LoVo (cell line): ENCODE results near the gene EIF2B1.
A peak's percentile ranks its signal among the peaks of the same experiment; 100 is the strongest.
"Not testable (repeated sequence)": the region's sequence is repeated elsewhere in the genome, so short reads cannot be mapped to it uniquely, and the experiment has no call there.

Experiments used
- DNase-seq: peaks from one replicate; pipeline ENCODE4 v3.0.0-alpha.2; 2016; ENCODE audit warnings: low spot score

The EIF2B1 gene

DNA sequence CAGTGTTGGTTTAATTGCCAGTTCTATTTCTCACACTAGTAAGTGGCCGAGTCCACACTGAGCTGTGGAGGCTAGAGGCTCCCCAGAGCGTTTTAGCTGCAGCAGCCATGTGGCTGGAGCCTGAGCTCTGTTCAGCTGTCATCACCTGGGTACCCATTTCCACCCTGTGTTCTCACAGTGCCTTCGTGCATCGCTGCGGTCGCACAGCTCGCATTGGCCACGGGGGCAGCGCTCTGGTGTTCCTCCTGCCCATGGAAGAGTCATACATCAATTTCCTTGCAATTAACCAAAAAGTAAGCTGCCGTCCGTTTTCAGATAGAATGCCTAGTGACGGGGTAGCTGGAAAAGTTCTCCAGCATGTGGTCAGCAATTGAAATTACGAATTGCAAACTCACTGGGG, 15.9 kb downstream of the EIF2B1 start:
- DNase-seq = no peak

DNA sequence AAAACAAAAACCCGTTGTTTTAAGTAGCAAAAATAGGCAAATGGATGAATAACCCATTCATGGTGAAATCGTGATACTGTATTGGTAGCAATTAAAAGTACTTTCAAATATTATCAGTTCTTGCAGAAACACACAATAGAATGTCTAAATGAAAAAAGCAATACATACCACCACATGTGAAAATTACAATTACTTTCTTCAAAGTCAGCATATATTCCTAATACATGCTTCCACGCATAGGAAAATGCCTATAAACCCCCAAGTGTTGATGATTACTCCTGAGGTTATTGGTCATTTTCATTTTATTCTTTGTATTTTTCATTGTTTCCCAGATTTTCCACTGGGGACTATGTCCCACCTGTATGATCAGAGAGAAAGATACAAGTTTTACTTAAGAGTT, 16.3 kb downstream of the EIF2B1 start:
- no peak for DNase-seq

DNA sequence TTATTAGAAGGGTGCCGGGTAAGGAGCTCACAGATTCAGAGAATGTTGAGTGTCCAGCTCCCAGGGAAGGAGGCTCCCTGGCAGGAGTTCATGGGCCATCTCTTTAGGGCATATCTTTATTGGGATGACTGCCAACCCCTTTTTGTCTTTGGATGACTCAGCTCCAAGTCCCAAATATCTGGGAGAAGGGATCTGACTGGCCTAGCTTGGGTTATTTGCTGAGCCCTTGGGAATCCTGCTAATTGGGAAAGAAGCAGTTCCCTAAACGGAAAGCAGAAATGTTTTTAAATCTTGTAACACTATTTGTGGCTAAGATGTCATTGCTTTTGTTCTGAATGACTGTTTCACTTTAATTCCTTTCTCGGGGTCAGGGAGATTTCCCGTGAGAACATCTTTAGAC, 19.0 kb downstream of the EIF2B1 start:
- no peak for DNase-seq

DNA sequence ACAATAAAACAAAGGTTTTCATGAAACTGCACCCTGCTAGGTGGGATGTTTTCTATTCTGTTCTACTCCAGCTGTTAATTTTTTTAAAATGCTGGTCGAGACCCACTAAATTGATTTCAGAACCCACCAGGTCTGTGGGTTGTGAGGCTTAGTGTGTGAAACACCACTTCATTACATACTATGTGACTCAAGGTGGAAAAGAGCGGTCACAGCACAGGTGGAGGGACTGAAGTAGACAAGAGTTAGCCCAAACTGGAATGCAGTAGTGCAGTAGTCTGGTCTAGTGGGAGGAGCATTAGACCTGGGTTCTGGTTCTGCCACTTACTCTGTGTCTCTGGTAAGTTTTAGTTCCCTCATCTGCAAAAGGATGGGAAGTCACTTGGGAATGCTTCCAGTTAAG, 19.4 kb downstream of the EIF2B1 start:
- no peak for DNase-seq

DNA sequence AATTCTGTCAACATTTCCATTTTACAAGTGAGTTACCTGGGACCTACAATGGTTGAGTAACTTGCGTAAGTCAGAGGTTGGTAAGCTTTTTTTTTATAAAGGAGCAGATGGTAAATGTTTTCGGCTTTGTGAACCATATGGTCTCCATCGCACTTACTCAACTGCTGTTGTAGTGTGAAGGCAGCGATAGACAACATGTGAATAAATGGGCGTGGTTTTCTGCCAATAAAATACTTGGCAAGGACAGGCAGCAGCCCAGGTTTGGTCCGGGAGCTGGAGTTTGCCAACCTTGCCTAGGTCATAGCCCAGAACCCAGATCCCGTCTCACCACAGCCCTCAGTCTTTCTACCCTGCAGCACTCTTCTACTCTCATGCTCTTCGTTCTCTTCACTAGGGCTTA, 25.3 kb downstream of the EIF2B1 start:
- no peak for DNase-seq

DNA sequence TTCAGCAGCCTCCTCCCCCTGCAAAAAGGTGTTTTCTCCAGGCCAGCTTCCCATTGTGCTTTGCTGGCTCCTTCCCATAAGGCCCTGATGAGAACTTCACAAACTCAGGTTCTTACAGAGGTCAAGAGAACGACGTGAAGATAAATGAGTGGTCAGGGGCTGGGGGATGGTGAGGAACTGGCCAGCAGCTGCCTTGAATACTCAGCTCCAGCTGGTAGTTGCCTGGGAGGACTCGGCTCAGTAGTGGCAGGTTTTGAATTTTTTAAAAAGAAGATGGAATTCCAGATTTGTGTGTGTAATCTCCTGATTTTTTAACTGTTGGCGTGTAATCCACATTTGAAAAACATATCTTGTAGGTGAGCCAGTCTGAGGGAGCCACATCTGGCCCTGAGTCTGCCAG, 25.7 kb downstream of the EIF2B1 start:
- no peak for DNase-seq

DNA sequence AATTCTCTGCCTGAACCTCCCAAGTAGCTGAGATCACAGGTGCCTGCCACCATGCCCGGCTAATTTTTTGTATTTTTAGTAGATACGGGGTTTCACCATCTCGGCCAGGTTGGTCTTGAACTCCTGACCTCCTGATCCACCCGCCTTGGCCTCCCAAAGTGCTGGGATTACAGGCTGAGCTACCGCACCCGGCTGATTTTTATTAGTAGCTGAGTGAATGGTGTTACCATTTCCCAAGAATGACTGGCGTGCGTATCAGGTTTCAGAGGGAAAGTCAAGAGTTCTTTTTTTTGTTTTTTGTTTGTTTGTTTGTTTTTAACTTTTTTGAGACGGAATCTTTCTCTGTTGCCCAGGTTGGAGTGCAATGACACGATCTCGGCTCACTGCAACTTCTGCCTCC, 30.0 kb downstream of the EIF2B1 start:
- not testable (repeated sequence) for DNase-seq

DNA sequence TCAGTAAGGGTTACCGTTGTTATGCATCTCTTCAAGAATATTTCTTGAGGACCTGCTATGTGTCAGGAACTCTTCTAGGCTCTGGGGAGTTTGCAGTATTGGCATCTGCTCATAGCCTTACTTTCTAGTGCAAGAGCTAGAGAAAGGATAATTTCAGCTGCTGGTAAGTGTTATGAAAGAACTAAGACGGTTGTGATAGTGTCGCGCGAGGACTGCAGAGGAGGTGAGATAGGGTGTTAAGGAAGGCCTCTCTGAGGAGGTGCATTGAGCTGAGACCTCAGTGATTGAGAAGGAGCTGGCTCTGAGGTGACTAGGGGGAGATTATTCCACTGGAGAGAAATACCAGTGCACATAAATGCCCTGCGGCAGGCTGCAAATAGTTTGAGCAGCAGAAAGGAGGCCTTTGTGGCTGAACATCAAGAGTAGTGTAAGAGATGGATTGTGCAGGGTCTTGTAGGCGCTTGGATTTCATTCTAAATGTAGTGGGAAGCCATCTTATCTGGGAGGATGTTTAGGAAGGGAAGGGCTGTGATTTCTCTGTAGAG, 30.8 kb downstream of the EIF2B1 start:
- no peak for DNase-seq

DNA sequence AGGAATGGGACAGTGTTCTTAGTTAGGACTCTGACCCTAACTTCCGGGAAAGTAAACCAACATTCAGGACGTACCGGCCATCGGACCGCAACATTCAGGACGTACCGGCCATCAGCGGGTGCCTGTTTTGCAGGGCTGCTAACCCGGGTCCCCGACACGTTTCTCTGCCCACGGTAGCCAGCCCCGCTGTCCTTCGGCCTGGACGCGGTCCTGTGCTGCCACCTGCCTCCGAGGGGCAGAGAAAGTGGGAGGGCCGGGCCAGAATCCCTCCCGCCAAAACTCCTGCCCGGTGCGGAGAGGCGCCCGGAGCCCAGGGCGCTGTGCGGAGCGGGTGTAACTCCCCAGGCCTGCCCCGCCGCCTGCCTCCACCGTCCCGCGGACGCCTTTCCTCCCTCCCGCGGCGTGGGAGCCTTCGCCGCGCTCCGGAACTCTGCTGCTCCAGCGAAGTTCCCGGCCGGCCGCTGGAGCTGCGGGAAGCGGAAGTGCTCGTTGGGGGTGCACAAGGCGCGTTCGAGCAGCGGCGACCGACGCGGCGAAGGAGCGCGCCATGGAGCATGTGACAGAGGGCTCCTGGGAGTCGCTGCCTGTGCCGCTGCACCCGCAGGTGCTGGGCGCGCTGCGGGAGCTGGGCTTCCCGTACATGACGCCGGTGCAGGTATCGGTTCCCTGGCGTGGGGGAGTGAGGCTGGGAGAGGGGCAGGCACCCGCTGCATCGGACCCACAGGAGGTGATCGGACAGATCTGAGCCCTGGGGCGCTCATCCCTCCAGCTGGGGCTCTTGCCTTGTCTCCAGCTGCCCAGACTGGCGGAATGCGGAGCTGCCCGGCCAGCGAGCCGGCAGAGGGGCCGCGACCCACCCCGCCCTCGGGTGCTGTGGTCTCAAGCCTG, 31.6 kb downstream of the EIF2B1 start, which contains the start of gene DDX55:
Gene DDX55, plus strand, starts transcription at position 498 of the 888 bp plus-strand sequence. Its CDS starts 50 bp downstream, at position 548.
- peak; percentile 94 for DNase-seq

DNA sequence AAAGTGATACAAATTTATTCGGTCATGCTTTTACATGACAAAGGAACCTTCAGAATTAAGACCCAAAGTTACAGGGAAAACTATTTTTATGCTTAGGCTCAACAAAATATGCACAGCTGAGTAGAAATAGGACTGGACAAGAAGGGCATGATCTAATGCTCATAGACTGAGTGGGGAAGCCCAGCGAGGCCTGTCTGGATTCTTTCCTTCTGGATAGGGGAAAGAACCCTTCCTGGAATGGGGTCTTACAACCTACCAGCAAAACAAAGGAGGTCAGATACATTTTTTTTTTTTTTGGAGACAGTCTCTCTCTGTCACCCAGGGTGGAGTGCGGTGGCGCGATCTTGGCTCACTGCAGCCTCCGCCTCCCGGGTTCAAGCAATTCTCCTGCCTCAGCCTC, 33.8 kb downstream of the EIF2B1 start:
- DNase-seq = no peak

DNA sequence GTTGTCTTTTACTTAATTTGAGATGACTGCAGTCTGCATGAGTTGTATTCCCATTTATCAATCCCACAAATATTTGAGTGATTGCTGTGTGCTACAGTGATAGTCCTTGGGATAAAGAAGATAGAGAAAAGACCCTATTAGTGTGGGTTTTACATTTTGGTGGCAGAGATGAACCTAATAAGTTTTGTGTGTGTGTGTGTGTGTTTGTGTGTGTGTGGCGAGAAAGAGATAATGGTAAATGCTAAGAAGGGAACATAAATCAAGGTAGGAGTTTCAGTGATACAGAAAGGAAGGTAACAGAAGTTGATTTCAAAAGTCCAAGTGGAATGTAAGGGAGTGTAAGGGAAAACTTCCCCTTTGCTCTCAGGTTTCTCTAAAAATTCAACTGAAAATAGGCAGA, 34.2 kb downstream of the EIF2B1 start:
- DNase-seq = no peak

DNA sequence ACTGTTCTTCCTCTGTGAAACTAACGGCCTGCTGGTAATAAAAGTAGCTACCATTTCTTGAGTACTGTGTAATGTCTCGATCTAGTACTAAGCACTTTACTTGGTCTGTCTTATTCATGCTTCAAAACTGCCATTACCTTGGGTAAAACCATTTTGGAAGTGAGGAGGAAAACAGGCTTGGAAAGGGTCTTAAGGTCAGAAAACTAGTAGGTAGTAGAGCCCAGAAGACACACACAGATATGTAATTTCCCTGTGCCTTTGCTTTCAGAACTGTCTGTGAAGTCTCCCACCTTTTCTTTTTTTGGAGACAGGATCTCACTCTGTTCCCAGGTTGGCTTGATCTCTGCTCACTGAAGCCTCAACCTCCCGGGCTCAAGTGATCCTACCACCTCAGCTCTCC, 35.0 kb downstream of the EIF2B1 start:
- DNase-seq = no peak

DNA sequence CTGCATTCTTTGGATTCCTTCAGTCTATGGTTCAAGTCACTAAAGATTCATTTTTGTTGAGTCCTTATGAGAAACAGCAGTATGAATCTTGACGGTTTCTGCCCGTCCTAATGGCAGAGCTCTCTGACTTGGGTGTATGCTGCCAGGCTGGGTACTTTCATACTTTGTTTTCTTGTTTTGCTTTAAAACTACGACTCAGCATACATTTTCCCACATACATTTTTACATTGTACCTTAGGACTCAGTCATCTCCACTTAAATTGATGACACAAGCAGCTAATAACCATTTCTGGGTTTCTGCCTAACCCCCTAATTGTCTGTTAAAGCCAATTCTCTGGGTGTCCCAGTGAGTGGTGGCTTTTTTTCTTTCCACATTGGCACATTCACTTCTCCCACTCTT, 36.4 kb downstream of the EIF2B1 start:
- no peak for DNase-seq

DNA sequence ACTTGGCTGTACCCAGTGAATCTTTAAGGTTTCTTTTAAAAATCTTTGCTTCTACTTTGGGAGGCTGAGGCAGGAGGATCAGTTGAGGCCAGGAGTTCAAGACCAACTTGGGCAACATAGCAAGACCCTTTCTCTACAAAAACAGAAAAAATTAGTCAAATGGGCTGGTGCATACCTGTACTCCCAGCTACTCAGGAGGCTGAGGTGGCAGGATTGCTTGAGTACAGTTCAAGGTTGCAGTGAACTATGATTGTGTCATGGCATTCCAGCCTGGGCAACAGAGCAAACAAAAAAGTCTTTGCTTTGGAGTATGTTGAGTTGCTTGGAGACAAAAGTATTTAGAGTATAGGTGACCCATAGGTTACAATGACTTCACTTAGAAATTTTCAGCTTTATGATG, 37.8 kb downstream of the EIF2B1 start:
- no peak for DNase-seq

DNA sequence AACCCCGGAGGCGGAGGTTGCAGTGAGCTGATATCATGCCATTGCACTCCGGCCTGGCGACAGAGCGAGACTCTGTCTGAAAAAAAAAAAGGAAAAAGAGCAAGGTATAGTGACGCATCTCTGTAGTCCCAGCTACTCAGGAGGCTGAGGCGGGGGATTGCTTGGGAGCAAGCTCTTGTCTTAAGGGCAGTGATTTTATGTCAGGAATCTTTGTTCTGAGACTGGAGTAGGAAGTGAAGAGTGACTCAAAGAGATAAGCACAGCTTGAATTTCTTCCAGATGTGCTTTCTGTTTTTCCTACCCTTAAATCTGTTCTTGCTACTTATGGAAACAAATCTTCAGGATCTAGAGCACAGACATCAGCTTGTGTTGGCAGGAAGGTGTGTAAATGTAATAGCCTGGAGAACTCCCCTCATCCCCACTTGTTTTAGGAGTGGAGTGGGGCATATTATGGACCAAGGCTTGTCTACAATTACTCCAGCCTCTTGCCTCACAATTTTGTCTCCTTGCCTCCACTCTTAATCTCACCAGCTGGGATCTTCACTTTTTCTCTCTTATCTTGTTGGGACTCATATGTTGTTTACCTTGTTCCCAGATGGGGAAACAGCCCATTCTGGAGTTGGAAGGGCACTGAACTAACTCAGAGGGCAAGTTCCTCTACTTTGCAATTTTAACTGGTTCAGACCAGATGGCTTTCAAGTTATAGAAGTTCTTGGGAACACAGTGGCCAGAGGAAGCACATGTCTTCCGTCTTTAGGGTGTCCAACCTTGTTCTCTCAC, 41.6 kb downstream of the EIF2B1 start:
- DNase-seq = no peak

DNA sequence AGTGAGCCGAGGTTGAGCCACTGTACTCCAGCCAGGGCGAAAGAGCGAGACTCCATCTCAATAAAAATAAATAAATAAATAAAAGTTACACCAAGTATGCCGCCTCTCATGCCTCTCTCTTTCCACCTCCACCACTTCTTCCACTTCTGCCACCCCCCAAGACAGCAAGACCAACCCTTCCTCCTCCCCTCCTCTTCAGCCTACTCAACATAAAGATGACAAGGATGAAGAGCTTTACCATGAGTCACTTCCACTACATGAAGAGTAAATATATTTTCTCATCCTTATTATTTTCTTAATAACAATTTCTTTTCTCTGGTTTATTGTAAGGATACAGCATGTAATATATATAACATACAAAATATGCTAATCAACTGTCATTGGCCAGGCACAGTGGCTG, 52.7 kb downstream of the EIF2B1 start:
- DNase-seq = no peak

DNA sequence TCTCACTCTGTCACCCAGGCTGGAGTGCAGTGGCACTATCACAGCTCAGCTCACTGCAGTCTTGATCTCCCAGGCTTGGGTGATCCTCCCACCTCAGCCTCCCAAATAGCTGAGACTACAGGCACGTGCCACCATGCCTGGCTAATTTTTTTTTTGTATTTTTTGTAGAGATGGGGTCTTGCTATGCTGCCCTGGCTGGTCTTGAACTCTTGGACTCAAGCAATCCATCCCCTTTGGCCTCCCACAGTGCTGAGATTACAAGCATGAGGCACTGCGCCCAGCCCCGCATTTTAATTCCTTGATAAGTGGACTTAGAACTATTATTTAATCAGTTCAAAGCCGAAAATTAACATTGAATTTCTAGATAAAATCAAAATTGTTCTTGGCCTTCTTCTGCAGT, 54.7 kb downstream of the EIF2B1 start:
- DNase-seq = not testable (repeated sequence)

DNA sequence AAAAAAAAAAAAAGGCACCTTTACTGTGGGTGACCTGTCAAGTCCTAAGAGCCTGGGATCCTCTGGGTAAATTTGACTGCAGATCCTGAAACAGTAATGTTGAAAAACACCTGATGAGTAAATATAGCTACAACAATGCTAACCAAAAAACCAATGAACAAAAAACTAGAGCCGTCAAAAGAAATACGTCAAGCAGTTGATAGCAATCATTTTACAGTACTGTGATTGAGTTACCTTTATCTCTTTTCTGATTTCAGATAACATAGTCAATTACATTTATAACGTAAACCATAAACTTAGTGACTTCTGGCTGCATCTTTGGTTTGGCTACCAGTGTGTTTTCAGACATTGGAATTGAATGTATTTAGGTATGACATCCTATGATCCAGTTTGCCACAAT, 55.2 kb downstream of the EIF2B1 start:
- no peak for DNase-seq

DNA sequence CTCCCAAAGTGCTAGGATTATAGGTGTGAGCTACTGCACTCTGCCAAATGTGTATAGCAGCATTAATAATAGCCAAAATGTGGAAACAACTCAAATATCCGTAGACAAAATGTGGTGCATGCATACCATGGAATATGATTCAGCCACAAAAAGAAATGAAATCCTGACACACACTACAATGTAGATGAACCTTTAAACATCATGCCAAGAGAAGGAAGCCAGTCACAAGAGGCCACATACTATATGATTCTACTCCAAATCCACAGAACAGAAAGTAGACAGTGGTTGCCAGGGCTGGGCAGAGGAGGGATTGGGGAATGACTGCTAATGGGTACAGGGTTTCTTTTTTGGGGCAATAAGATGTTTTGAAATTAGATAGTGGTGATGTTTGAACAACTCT, 56.9 kb downstream of the EIF2B1 start:
- DNase-seq = no peak

DNA sequence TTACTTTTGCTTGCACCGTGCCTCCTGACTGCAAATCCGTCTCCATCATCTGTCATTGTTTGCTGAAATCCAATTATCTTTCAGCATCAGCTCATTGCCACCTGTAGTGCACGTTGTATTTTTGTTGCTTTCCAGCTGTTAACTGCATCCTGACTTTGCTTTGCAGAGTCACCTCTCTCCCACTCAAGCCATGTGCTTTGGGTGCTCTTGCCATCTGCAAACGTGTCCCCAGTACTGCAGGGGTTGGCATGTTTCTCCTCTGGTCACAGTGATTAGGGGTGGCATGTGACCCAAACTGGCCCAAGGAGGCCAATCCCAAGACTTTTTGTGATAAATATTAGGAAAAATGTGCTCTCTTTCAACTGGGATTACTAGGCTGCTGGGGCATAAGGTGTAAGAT, 59.6 kb downstream of the EIF2B1 start:
- DNase-seq = no peak

DNA sequence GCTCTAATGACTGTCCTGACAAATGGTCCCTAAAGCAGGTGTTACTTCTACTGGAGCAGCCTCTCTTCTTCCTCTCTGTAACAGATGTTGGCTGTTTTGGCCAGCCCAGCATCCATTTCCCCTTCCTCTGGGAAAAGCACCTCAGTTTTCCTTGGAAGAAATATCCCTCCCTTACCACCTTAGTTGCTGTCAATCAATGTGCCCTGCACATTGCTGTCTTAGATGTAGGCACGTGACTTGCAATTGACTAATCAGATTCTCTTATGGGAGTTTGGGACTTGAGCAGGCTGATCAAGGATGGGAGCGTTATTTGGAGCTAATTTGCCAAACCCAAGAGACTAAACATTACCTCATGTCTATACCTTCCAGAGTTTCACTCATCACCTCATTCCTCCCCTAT, 61.1 kb downstream of the EIF2B1 start:
- DNase-seq = no peak

DNA sequence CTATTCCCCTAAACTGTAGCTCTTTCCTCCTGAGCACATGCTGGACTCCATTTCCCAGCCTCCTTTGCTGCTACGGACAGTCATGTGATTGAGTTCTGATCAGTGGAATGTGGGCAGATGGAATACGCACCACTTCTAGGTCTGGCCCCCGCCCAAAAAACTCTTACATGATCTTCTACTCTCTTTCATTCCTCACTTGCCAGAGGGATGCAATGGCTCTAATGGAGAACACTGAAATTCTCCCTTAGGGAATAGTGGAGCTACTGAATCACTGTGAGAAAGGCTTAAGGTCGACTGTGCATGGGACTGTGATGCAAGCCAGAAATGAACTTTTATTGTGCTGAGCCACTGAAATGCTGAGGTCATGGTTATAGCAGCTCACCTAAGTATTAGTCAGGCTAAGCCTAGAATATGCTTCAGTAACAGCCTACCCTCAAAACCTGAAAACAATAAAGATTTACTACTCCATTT, 62.1 kb downstream of the EIF2B1 start:
- no peak for DNase-seq
